ENCODE results near the gene F12. TPM values are rescaled to one million over a fixed set of nuclear protein-coding genes. Genes with fewer than 3 reads are reported as not detected.

F12 gene
- total RNA-seq, 1 experiment from 2014 or later, result 30.0 TPM

GRCh38 chr5:177427919-177428573 is 18.7 kb upstream of the F12 start:
- no peaks in the 10 kb centered on the region for H4K20me1 ChIP-seq (ENCODE audit: insufficient read depth)
- H3K27ac ChIP-seq (ENCODE audit: low read depth, low read length), result peak overlapping the region; percentile 94
- H3K4me3 ChIP-seq (replicated peaks in 1 of 2; ENCODE audit: low read depth in 1 of 2, low read length in 2 of 2), result peak overlapping the region; percentile 80 to 98
- ATAC-seq (no peak), DNase-seq (ENCODE audit: low read depth, low spot score) (no peak)
- intact Hi-C loops (cut with micrococcal nuclease), result no loop called here
- H3K79me2 ChIP-seq (ENCODE audit: insufficient read depth, low read length), result peaks cover 39% of the 10 kb centered on the region
- ChIA-PET POLR2A (interaction anchor here (0.9 to 2.0 kb wide), 2 partner anchors 19 to 24 kb away, joined by 3 to 15 read pairs; no protein-coding TSS in a partner anchor), CTCF (interaction anchor here (2.3 kb wide), 1 partner anchor 118 kb away, joined by 6 read pairs; no protein-coding TSS in a partner anchor), RAD21 (ENCODE audit: low non-redundant PET in 1 of 2, low total read pairs in 2 of 2, uncharacterized antibody in 2 of 2, unreplicated experiment in 2 of 2) (no interaction called here)
- TF ChIP-seq JUND (IDR thresholded peaks at IDR 0.05) (no peak), SP1 (IDR thresholded peaks at IDR 0.05; ENCODE audit: low read depth) (no peak)
- peaks cover 9 to 17% of the 10 kb centered on the region in 2 experiments; a peak in 3 of 4 replicates for H3K36me3 ChIP-seq (ENCODE audit: control insufficient read depth in 1 of 2, insufficient read depth in 2 of 2, low read length in 2 of 2)
- H3K4me2 ChIP-seq (ENCODE audit: low read length), result peak overlapping the region; percentile 100
- H3K27me3 ChIP-seq (ENCODE audit: insufficient read depth, low read length), result no peaks in the 10 kb centered on the region
- BruUV-seq (replicated peaks), result no TSS peak
- no peaks in the 10 kb centered on the region for H3K9me2 ChIP-seq (ENCODE audit: insufficient read depth)
- H2AFZ ChIP-seq (ENCODE audit: low read depth, low read length, poor library complexity, severe bottlenecking), result no peak overlapping the region
- peak overlapping the region; percentile 98 for H3K9ac ChIP-seq (ENCODE audit: low read length)
- peaks cover 15 to 28% of the 10 kb centered on the region in 2 experiments for H3K4me1 ChIP-seq (ENCODE audit: control insufficient read depth in 1 of 2, insufficient read depth in 2 of 2, low read length in 2 of 2)
- no peaks in the 10 kb centered on the region for H3K9me3 ChIP-seq (ENCODE audit: control insufficient read depth in 1 of 2, insufficient read depth in 1 of 2, low read depth in 1 of 2, low read length in 2 of 2)

- DNase-seq (ENCODE audit: low read depth, low spot score) (no peak), ATAC-seq (no peak)
- Histone ChIP-seq H3K27me3 (ENCODE audit: insufficient read depth, low read length) (no peaks in the 10 kb centered on the region), H3K4me1 (ENCODE audit: control insufficient read depth in 1 of 2, insufficient read depth in 2 of 2, low read length in 2 of 2) (peaks cover 15 to 28% of the 10 kb centered on the region in 2 experiments), H3K4me3 (replicated peaks in 1 of 2; ENCODE audit: low read depth in 1 of 2, low read length in 2 of 2) (peak overlapping the region; percentile 80 to 98), H3K9ac (ENCODE audit: low read length) (peak overlapping the region; percentile 98), H3K79me2 (ENCODE audit: insufficient read depth, low read length) (peaks cover 39% of the 10 kb centered on the region), H3K9me2 (ENCODE audit: insufficient read depth) (no peaks in the 10 kb centered on the region), H3K27ac (ENCODE audit: low read depth, low read length) (peak overlapping the region; percentile 94), H3K4me2 (ENCODE audit: low read length) (peak overlapping the region; percentile 100), H3K9me3 (ENCODE audit: control insufficient read depth in 1 of 2, insufficient read depth in 1 of 2, low read depth in 1 of 2, low read length in 2 of 2) (no peaks in the 10 kb centered on the region), H3K36me3 (ENCODE audit: control insufficient read depth in 1 of 2, insufficient read depth in 2 of 2, low read length in 2 of 2) (peaks cover 7 to 13% of the 10 kb centered on the region in 2 experiments; a peak in 2 of 4 replicates), H4K20me1 (ENCODE audit: insufficient read depth) (no peaks in the 10 kb centered on the region), H2AFZ (ENCODE audit: low read depth, low read length, poor library complexity, severe bottlenecking) (no peak overlapping the region)
- POLR2A ChIA-PET, result interaction anchor here (0.9 to 2.0 kb wide), 7 partner anchors 10 to 26 kb away, joined by 3 to 15 read pairs (median 7); no protein-coding TSS in a partner anchor
- intact Hi-C loops (cut with micrococcal nuclease), result no loop called here
- TF ChIP-seq ELF1 (IDR thresholded peaks at IDR 0.05; ENCODE audit: borderline replicate concordance, low read depth), result no peak
- TF ChIP-seq POLR2AphosphoS5 (IDR thresholded peaks at IDR 0.05; ENCODE audit: low read depth, low read length), result peak; percentile 35; the same call in 1 of the 2 replicates
- RAD21 ChIA-PET (ENCODE audit: low non-redundant PET in 1 of 2, low total read pairs in 2 of 2, uncharacterized antibody in 2 of 2, unreplicated experiment in 2 of 2), result interaction anchor here (1.4 to 1.7 kb wide), 2 partner anchors 23 to 37 kb away, joined by 3 read pairs; no protein-coding TSS in a partner anchor
- CTCF ChIA-PET, result interaction anchor here (1.3 to 2.3 kb wide), 4 partner anchors 23 to 118 kb away, joined by 6 to 20 read pairs (median 9); no protein-coding TSS in a partner anchor
- TSS peak; percentile 66 for BruUV-seq (replicated peaks)
Observed at GRCh38 chr5:177427211-177427822, 18.0 kb upstream of the F12 start.
